Activated T-cell treated with anti-CD3 and anti-CD28 coated beads, Interleukin-2, amount 50 U/mL, for 24 hours (primary cell): Measurements from ENCODE around the gene NEGR1.

Experiments used
- DNase-seq: peaks from one replicate; pipeline ENCODE4 v3.0.0-alpha.2; 2020
- H3K27ac Mint-ChIP-seq: 2 replicates; pipeline ENCODE4 v1.8.0; 2020; ENCODE audit warnings: mild to moderate bottlenecking, mixed read lengths
- H3K27me3 Mint-ChIP-seq: 2 replicates; pipeline ENCODE4 v1.8.0; 2020; ENCODE audit warnings: mixed read lengths
- H3K36me3 Mint-ChIP-seq: 2 replicates; pipeline ENCODE4 v1.8.0; 2020; ENCODE audit warnings: low read depth, mixed read lengths
- H3K4me1 Mint-ChIP-seq: 2 replicates; pipeline ENCODE4 v1.8.0; 2020; ENCODE audit warnings: low read depth, mixed read lengths
- H3K4me3 Mint-ChIP-seq: 2 replicates; pipeline ENCODE4 v1.8.0; 2020; ENCODE audit warnings: mild to moderate bottlenecking, moderate library complexity, mixed read lengths
- H3K9me3 Mint-ChIP-seq: 2 replicates; pipeline ENCODE4 v1.8.0; 2020; ENCODE audit warnings: mixed read lengths

The NEGR1 gene

DNA sequence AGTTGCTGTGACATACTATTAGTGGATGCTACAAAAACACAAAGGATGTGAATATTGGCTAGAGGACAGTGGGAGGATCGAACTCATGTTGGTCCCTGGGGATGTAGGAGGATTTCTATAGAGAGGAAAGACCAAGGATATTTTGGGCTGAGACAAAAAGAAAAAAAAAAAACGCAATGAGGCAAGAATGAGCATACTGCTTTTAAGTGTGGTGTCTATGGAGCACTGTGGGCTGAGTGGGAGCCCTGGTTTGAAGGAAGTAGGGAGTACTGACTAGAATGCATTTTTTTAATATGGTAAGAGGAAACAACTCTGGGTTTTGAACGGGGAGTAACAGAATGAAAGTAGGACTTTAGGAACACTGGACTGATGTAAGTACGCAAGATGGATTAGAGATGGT lies 450.7 kb downstream of the NEGR1 start:
- Mint-ChIP-seq H3K4me1 (no peaks in the 10 kb centered on the region), H3K4me3 (no peak overlapping the region), H3K9me3 (no peaks in the 10 kb centered on the region), H3K36me3 (no peaks in the 10 kb centered on the region), H3K27me3 (no peaks in the 10 kb centered on the region), H3K27ac (no peak overlapping the region)
- no peak for DNase-seq

GRCh38 chr1:71829346-71829745 lies 453.0 kb downstream of the NEGR1 start:
- no peaks in the 10 kb centered on the region for H3K36me3 Mint-ChIP-seq
- H3K27ac Mint-ChIP-seq: no peak overlapping the region
- no peaks in the 10 kb centered on the region for H3K4me1 Mint-ChIP-seq
- H3K9me3 Mint-ChIP-seq: no peaks in the 10 kb centered on the region
- DNase-seq: no peak
- H3K4me3 Mint-ChIP-seq: no peak overlapping the region
- H3K27me3 Mint-ChIP-seq: no peaks in the 10 kb centered on the region

DNA sequence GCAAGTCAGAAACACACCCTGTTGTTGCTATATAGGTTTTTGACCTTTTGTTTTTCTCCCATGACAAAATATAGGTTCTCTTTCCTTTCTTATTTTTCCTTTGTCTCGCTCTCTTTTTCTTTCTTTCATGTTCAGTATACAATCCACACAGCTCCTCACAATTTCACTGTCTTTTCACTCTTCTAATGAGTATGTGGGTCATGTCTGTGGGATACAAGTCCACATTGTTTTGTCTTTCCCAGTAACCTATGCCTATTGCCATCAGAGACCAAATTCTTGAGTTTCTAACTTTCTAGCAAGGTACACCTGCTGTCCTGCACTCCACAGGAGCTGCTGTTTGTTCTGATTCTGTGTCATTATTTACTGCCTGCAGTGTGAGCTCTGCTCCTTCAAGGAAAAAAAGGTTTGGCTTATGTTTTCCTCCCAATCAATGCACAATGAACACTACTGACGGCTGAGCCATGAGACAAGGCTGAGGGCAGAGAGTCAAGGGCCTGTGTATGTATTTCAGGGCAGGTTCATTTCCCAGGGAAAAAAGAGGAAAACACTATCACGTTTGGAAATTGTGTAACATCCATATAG lies 453.8 kb downstream of the NEGR1 start:
- Mint-ChIP-seq H3K4me3 (no peak overlapping the region), H3K9me3 (no peaks in the 10 kb centered on the region), H3K27ac (no peak overlapping the region), H3K4me1 (no peaks in the 10 kb centered on the region), H3K27me3 (no peaks in the 10 kb centered on the region), H3K36me3 (no peaks in the 10 kb centered on the region)
- no peak for DNase-seq

- DNase-seq: no peak
- H3K27ac Mint-ChIP-seq: no peak overlapping the region
Observed at GRCh38 chr1:71823708-71824305, 458.5 kb downstream of the NEGR1 start.

DNA sequence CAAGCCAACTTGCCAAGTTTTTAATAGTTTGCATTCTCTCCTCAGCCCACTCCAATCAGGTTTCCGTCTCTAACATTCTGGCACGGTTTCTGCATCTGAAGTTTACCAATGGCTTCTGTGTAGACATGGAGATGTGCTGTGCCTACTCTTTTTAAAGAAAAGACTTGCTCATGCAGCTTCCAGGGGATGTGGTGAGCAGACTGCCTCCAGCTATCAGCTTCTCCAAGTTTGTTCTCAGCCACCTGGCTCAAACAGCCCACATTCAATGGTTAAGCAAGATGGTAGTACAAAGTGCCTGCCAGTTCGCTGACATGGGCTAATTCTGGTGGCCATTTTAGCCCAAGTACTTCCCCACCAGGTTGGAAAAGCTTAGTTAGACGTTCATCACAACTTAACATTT lies 465.3 kb downstream of the NEGR1 start:
- no peaks in the 10 kb centered on the region for H3K27me3 Mint-ChIP-seq
- H3K4me1 Mint-ChIP-seq: no peaks in the 10 kb centered on the region
- no peak overlapping the region for H3K4me3 Mint-ChIP-seq
- no peak for DNase-seq
- H3K27ac Mint-ChIP-seq: no peak overlapping the region
- peaks cover 4% of the 10 kb centered on the region for H3K9me3 Mint-ChIP-seq
- H3K36me3 Mint-ChIP-seq: no peaks in the 10 kb centered on the region

More at GRCh38 chr1:71823708-71824305, 458.5 kb downstream of the NEGR1 start:
- H3K36me3 Mint-ChIP-seq: no peaks in the 10 kb centered on the region
- H3K4me1 Mint-ChIP-seq: no peaks in the 10 kb centered on the region
- no peak overlapping the region for H3K4me3 Mint-ChIP-seq
- H3K27me3 Mint-ChIP-seq: no peaks in the 10 kb centered on the region
- H3K9me3 Mint-ChIP-seq: no peaks in the 10 kb centered on the region

DNA sequence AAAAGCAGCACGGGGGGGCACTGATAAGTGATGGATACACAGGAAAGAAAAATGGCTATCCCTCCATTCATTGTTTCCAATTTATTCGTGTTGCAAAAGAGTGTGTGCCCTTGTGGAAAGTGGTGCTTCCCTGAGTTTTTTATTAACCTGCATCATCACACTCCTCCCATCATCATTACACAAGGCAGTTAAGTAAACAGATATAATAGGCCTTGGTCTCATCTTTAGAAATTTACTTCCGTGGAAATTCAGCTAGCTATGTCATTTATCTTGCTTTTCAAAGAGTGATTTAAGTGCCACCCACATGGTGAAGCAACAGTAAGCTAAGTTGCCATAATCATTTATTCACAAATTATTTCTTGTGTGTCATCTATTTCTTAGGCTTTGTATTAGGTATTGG lies 473.3 kb downstream of the NEGR1 start:
- H3K36me3 Mint-ChIP-seq: no peaks in the 10 kb centered on the region
- no peaks in the 10 kb centered on the region for H3K27me3 Mint-ChIP-seq
- H3K27ac Mint-ChIP-seq: no peak overlapping the region
- no peaks in the 10 kb centered on the region for H3K4me1 Mint-ChIP-seq
- H3K4me3 Mint-ChIP-seq: no peak overlapping the region
- no peak for DNase-seq
- no peaks in the 10 kb centered on the region for H3K9me3 Mint-ChIP-seq

GRCh38 chr1:71804140-71804539 lies 478.2 kb downstream of the NEGR1 start:
- DNase-seq: no peak
- no peak overlapping the region for H3K4me3 Mint-ChIP-seq
- no peaks in the 10 kb centered on the region for H3K36me3 Mint-ChIP-seq
- H3K27me3 Mint-ChIP-seq: no peaks in the 10 kb centered on the region
- H3K27ac Mint-ChIP-seq: no peak overlapping the region
- H3K9me3 Mint-ChIP-seq: no peaks in the 10 kb centered on the region
- H3K4me1 Mint-ChIP-seq: no peaks in the 10 kb centered on the region

GRCh38 chr1:71796006-71796405 lies 486.3 kb downstream of the NEGR1 start:
- no peaks in the 10 kb centered on the region for H3K9me3 Mint-ChIP-seq
- H3K27ac Mint-ChIP-seq: no peak overlapping the region
- H3K27me3 Mint-ChIP-seq: no peaks in the 10 kb centered on the region
- H3K4me3 Mint-ChIP-seq: no peak overlapping the region
- no peaks in the 10 kb centered on the region for H3K4me1 Mint-ChIP-seq
- DNase-seq: no peak
- H3K36me3 Mint-ChIP-seq: no peaks in the 10 kb centered on the region

GRCh38 chr1:71792264-71792663 lies 490.1 kb downstream of the NEGR1 start:
- H3K27me3 Mint-ChIP-seq: no peaks in the 10 kb centered on the region
- H3K27ac Mint-ChIP-seq: no peak overlapping the region
- H3K9me3 Mint-ChIP-seq: no peaks in the 10 kb centered on the region
- H3K36me3 Mint-ChIP-seq: no peaks in the 10 kb centered on the region
- H3K4me1 Mint-ChIP-seq: no peaks in the 10 kb centered on the region
- H3K4me3 Mint-ChIP-seq: no peak overlapping the region
- DNase-seq: no peak

DNA sequence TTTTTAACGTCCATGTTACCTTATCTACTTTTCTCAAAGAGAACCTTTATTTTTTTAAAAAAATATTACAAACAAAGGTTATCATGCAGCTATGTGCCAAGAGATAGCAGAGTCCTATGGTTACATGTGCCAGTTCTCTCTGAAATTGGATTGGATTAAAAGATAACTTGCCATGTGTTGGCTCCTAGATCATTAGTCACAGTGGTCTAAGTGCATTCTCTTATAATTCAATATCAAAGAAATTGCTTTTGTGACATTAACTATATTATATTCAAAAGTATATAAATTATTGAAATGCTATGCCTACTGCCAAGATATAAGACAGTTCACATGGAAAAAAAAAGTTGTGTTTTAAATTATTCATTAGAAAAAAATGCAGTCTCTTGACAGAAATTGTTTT lies 494.2 kb downstream of the NEGR1 start:
- H3K36me3 Mint-ChIP-seq: no peaks in the 10 kb centered on the region
- no peak for DNase-seq
- no peaks in the 10 kb centered on the region for H3K4me1 Mint-ChIP-seq
- H3K9me3 Mint-ChIP-seq: no peaks in the 10 kb centered on the region
- no peak overlapping the region for H3K27ac Mint-ChIP-seq
- H3K27me3 Mint-ChIP-seq: no peaks in the 10 kb centered on the region
- H3K4me3 Mint-ChIP-seq: no peak overlapping the region

DNA sequence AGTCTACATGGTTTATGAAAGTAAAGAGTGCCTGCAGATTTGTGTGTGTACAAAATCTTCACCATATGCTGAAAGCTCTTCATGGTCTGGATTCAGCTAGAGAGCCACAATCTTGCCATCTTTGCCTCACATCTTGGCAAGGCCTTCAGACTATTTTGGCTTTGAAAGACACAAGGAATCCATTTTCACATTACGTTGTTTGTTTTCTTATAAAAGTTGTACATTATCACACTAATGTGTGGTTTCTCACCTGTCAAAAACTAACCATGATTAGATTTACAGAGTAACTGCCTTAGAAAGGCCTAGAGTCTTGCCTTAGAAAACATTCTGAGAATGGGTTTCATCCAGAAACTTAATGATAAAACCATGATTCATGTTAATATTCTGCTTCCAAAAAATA lies 494.6 kb downstream of the NEGR1 start:
- no peaks in the 10 kb centered on the region for H3K4me1 Mint-ChIP-seq
- no peak overlapping the region for H3K4me3 Mint-ChIP-seq
- H3K27ac Mint-ChIP-seq: no peak overlapping the region
- H3K9me3 Mint-ChIP-seq: no peaks in the 10 kb centered on the region
- H3K36me3 Mint-ChIP-seq: no peaks in the 10 kb centered on the region
- no peak for DNase-seq
- H3K27me3 Mint-ChIP-seq: no peaks in the 10 kb centered on the region

- Mint-ChIP-seq H3K4me1 (no peaks in the 10 kb centered on the region), H3K27me3 (no peaks in the 10 kb centered on the region), H3K36me3 (no peaks in the 10 kb centered on the region), H3K9me3 (no peaks in the 10 kb centered on the region), H3K4me3 (no peak overlapping the region), H3K27ac (no peak overlapping the region)
- DNase-seq: no peak
Observed at GRCh38 chr1:71786218-71786617, 496.1 kb downstream of the NEGR1 start.

- Mint-ChIP-seq H3K4me1 (peaks cover under 1% of the 10 kb centered on the region), H3K4me3 (no peak overlapping the region), H3K9me3 (no peaks in the 10 kb centered on the region), H3K36me3 (no peaks in the 10 kb centered on the region), H3K27ac (no peak overlapping the region), H3K27me3 (no peaks in the 10 kb centered on the region)
- DNase-seq: no peak
Observed at GRCh38 chr1:71785450-71785849, 496.9 kb downstream of the NEGR1 start.

DNA sequence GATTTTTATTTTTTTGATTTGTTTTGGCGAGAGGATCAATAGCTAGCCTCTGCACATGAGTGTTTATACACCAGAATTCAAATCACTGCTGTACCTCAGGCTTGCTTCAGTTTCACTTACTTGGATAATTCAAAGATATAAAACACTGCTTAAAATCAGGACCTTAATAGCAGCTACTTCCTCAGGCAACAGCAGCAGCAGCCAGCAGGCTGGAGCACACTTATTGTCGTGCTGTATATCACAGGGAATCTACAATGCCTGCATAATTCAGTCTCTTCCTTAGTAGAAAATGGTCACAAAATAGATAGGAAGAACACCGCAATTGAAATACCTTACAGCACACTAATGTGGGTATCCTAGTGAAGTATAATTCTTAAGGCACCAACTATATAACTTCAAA lies 497.3 kb downstream of the NEGR1 start:
- Mint-ChIP-seq H3K36me3 (no peaks in the 10 kb centered on the region), H3K9me3 (no peaks in the 10 kb centered on the region), H3K27ac (no peak overlapping the region), H3K4me3 (no peak overlapping the region), H3K27me3 (no peaks in the 10 kb centered on the region), H3K4me1 (peaks cover 1% of the 10 kb centered on the region)
- DNase-seq: no peak

DNA sequence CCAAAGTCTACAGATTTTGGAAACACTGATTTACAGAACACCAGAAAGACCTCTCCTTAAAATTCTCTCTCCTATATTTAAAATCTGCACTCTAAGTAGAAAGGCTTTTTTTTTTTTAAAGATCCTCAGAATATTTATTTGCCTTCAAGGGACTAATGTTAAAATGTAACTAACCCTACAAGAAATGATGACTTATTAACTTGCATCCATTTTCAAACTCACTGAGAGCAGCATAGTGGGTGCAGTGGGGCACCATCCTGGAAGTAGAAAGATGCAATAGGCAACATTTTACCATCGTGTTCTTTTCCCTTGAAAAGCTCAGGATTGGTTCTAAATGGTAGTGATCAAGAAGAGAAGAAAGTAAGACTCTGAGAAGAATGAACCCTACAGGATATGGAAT lies 498.1 kb downstream of the NEGR1 start:
- H3K27ac Mint-ChIP-seq: no peak overlapping the region
- no peaks in the 10 kb centered on the region for H3K27me3 Mint-ChIP-seq
- H3K9me3 Mint-ChIP-seq: no peaks in the 10 kb centered on the region
- peaks cover 1% of the 10 kb centered on the region for H3K4me1 Mint-ChIP-seq
- H3K4me3 Mint-ChIP-seq: no peak overlapping the region
- no peak for DNase-seq
- H3K36me3 Mint-ChIP-seq: no peaks in the 10 kb centered on the region

- no peaks in the 10 kb centered on the region for H3K36me3 Mint-ChIP-seq
- H3K4me1 Mint-ChIP-seq: peaks cover 1% of the 10 kb centered on the region
- no peaks in the 10 kb centered on the region for H3K27me3 Mint-ChIP-seq
- H3K27ac Mint-ChIP-seq: no peak overlapping the region
- H3K9me3 Mint-ChIP-seq: no peaks in the 10 kb centered on the region
- no peak for DNase-seq
- H3K4me3 Mint-ChIP-seq: no peak overlapping the region
Observed at GRCh38 chr1:71783071-71783470, 499.3 kb downstream of the NEGR1 start.
